Sciatic nerve (tissue), 2 donors: Measurements from ENCODE around the gene FECH. TPM values are rescaled to one million over a fixed set of nuclear protein-coding genes. Genes with fewer than 3 reads are reported as not detected.
"Not testable (repeated sequence)": the region's sequence is repeated elsewhere in the genome, so short reads cannot be mapped to it uniquely, and the experiment has no call there.

ENCODE experiments used
- ATAC-seq: fragments of 200-7000 bp; cut with Tn5 transposase; one replicate; pipeline ENCODE4 v1.9.1; 2020; ENCODE audit warnings: mild to moderate bottlenecking, moderate library complexity
- DNase-seq: peaks from one replicate; pipeline ENCODE4 v3.0.0-alpha.2; 2020; ENCODE audit warnings: low spot score
- intact Hi-C: fragments of 100-400 bp; cut with DNase I; formaldehyde crosslinking; loops from one replicate; pipeline ENCODE4 v1.14.2; 2022
- total RNA-seq: library from RNA; stranded (reverse); fragmentation: NEBNext Ultra II Directional; extraction: Animal tissue kit (Norgen Biotek cat#: 25700); gene quantifications from one replicate; pipeline ENCODE4 v1.2.1, GENCODE V29; 2021
- donor health status: DM: no; HTN: no; CAD: no.
- donor health status: DM: no; HTN: no; CAD: no.

FECH gene
- total RNA-seq = 47.0 TPM

- intact Hi-C loops = no loop called here
- ATAC-seq = peak; percentile 96
These were observed at the start of gene FECH for GRCh38 chr18:57586251-57587049. TSS of gene FECH (minus strand) at chr18:57586702. CDS start at chr18:57586620, 82 bp downstream.

GRCh38 chr18:57635003-57635822 is 48.7 kb upstream of the FECH start:
- intact Hi-C loops = no loop called here
- ATAC-seq (no peak), DNase-seq (no peak)

More at GRCh38 chr18:57586251-57587049, at the start of gene FECH:
- peak; percentile 86 for DNase-seq

GRCh38 chr18:57631697-57632096 is 45.2 kb upstream of the FECH start:
- no peak for DNase-seq
- no peak for ATAC-seq
- intact Hi-C loops = no loop called here

GRCh38 chr18:57630754-57631595 is 44.5 kb upstream of the FECH start:
- intact Hi-C loops = no loop called here
- DNase-seq (no peak), ATAC-seq (peak; percentile 33)

- intact Hi-C loops = no loop called here
- DNase-seq = peak; percentile 98
- peak; percentile 99 for ATAC-seq
These were observed 43.7 kb upstream of the FECH start for GRCh38 chr18:57630002-57630753.

- ATAC-seq (no peak), DNase-seq (no peak)
- intact Hi-C loops = no loop called here
These were observed 42.9 kb upstream of the FECH start for GRCh38 chr18:57629422-57629821.

GRCh38 chr18:57627488-57627887 is 41.0 kb upstream of the FECH start:
- intact Hi-C loops = no loop called here
- no peak for DNase-seq
- ATAC-seq = no peak

GRCh38 chr18:57624988-57625387 is 38.5 kb upstream of the FECH start:
- DNase-seq (no peak), ATAC-seq (no peak)
- intact Hi-C loops = no loop called here

GRCh38 chr18:57621246-57621604 is 34.7 kb upstream of the FECH start:
- ATAC-seq = peak; percentile 30
- intact Hi-C loops = no loop called here

GRCh38 chr18:57619876-57620275 is 33.4 kb upstream of the FECH start:
- no peak for DNase-seq
- no peak for ATAC-seq
- intact Hi-C loops = no loop called here

More at GRCh38 chr18:57621246-57621604, 34.7 kb upstream of the FECH start:
- DNase-seq = no peak

- intact Hi-C loops = no loop called here
These were observed 32.4 kb upstream of the FECH start for GRCh38 chr18:57618910-57619309.

GRCh38 chr18:57603871-57604270 is 17.4 kb upstream of the FECH start:
- ATAC-seq (no peak), DNase-seq (no peak)
- intact Hi-C loops = no loop called here

More at GRCh38 chr18:57618910-57619309, 32.4 kb upstream of the FECH start:
- DNase-seq (no peak), ATAC-seq (no peak)

- DNase-seq = no peak
- no peak for ATAC-seq
- intact Hi-C loops = no loop called here
These were observed 8.8 kb upstream of the FECH start for GRCh38 chr18:57595347-57595746.

GRCh38 chr18:57592716-57593115 is 6.2 kb upstream of the FECH start:
- DNase-seq, ATAC-seq, intact Hi-C loops: not testable (repeated sequence)

- intact Hi-C loops = no loop called here
- ATAC-seq = no peak
- DNase-seq = no peak
These were observed 2.7 kb upstream of the FECH start for GRCh38 chr18:57589161-57589560.

- no peak for ATAC-seq
- no peak for DNase-seq
- intact Hi-C loops = no loop called here
These were observed 678 bp upstream of the FECH start for GRCh38 chr18:57587098-57587661.

GRCh38 chr18:57585855-57586250 is 649 bp downstream of the FECH start:
- ATAC-seq (peak; percentile 13), DNase-seq (no peak)
- intact Hi-C loops = no loop called here

GRCh38 chr18:57585421-57585820 is 1.1 kb downstream of the FECH start:
- intact Hi-C loops = no loop called here
- DNase-seq = no peak
- ATAC-seq = no peak
